ENCODE data around the gene LILRB5. TPM values are rescaled to one million over a fixed set of nuclear protein-coding genes. Genes with fewer than 3 reads are reported as not detected.

Gene LILRB5
- total RNA-seq, 2 donors from 2014 or later = 3.1 to 6.6 TPM

DNA sequence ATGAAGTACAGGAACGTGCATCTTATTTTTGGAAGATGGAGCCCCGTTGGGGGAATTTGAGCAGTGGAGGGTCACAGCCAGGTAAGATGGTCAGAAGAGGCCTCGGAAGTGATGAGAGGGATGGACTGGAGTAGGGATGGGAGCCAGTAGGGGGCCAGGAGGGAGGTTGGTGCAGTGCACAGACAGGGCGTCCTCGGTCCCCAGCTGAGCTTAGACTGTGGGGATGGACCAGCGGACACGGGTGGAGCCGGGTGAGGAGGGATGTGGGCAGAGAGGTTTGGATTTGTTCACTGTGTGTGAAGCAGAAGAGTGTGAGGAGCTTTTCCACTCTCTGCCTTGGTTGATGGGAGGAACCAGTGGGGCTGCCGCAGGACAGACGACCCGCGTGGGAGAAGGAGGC lies 45.8 kb downstream of the LILRB5 start:
- Histone ChIP-seq H3K27ac (peak overlapping the region; percentile 94 to 97 (median 96)), H3K27me3 (no peaks in the 10 kb centered on the region), H3K36me3 (replicated peaks in 1 of 2; ENCODE audit: insufficient read depth in 1 of 2, low read depth in 2 of 2) (peaks cover 4 to 11% of the 10 kb centered on the region in 2 donors), H3K4me3 (no peak overlapping the region), H3K9me3 (no peaks in the 10 kb centered on the region), H3K4me1 (peaks cover 53% of the 10 kb centered on the region)
- TF ChIP-seq POLR2A (IDR thresholded peaks at IDR 0.05) = no peak
- TF ChIP-seq, protein P1, sequence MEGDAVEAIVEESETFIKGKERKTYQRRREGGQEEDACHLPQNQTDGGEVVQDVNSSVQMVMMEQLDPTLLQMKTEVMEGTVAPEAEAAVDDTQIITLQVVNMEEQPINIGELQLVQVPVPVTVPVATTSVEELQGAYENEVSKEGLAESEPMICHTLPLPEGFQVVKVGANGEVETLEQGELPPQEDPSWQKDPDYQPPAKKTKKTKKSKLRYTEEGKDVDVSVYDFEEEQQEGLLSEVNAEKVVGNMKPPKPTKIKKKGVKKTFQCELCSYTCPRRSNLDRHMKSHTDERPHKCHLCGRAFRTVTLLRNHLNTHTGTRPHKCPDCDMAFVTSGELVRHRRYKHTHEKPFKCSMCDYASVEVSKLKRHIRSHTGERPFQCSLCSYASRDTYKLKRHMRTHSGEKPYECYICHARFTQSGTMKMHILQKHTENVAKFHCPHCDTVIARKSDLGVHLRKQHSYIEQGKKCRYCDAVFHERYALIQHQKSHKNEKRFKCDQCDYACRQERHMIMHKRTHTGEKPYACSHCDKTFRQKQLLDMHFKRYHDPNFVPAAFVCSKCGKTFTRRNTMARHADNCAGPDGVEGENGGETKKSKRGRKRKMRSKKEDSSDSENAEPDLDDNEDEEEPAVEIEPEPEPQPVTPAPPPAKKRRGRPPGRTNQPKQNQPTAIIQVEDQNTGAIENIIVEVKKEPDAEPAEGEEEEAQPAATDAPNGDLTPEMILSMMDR (IDR thresholded peaks at IDR 0.05) = no peak
- DNase-seq (no peak), ATAC-seq (no peak)
- WGBS, 2 donors = 87 to 90% methylated on average over 12 of the region's 12 CpGs
- intact Hi-C loops (cut with DNase I) = no loop called here

DNA sequence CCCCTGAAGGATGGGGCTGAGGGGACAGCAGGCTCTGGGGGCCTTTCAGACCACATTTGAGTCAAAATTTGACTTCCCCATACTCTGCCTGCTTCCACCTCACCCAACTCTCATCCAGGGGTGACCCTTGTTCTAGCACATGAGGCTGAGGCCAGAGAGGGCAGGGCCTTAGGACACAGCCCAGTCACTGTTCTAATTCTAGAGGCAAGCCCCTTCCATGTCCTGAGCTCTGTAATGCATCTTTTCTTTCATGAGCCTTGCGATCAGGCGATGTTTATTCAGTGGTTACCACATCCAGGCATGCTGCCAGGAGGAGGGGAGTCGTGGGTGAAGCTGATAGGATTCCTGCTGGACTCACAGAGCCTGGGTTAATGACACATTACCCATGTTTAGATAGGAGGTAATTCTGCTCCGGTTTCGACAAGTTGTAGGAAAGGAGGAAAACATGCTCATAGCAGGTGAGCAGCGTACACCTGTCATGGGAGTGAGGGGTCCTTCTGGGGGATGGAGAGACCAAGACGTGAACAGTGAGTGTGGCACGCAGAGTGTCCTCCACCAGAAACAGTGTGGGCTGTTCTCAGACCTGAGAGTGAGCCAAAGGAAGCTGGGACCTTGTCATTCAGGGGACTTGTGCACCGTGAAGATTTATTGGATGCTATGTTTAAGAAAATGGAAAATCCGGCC lies 47.1 kb downstream of the LILRB5 start:
- no peaks in the 10 kb centered on the region for H3K9me3 ChIP-seq
- peak overlapping the region; percentile 94 to 97 (median 96) for H3K27ac ChIP-seq
- H3K4me1 ChIP-seq = peaks cover 65% of the 10 kb centered on the region
- 3 to 19% methylated on average over 7 to 10 of the region's 10 CpGs for WGBS, 2 donors
- ATAC-seq = peak; percentile 88
- peaks cover 5 to 20% of the 10 kb centered on the region in 2 donors for H3K36me3 ChIP-seq (replicated peaks in 1 of 2; ENCODE audit: insufficient read depth in 1 of 2, low read depth in 2 of 2)
- peak; percentile 97 to 99 (median 98) for DNase-seq
- H3K27me3 ChIP-seq = no peaks in the 10 kb centered on the region
- intact Hi-C loops (cut with DNase I) = no loop called here
- H3K4me3 ChIP-seq = no peak overlapping the region
- peak; percentile 70 to 83 (median 81) for TF ChIP-seq POLR2A (IDR thresholded peaks at IDR 0.05)
- TF ChIP-seq, protein P1 (IDR thresholded peaks at IDR 0.05) = peak in 1 of 7 experiments; percentile 4

DNA sequence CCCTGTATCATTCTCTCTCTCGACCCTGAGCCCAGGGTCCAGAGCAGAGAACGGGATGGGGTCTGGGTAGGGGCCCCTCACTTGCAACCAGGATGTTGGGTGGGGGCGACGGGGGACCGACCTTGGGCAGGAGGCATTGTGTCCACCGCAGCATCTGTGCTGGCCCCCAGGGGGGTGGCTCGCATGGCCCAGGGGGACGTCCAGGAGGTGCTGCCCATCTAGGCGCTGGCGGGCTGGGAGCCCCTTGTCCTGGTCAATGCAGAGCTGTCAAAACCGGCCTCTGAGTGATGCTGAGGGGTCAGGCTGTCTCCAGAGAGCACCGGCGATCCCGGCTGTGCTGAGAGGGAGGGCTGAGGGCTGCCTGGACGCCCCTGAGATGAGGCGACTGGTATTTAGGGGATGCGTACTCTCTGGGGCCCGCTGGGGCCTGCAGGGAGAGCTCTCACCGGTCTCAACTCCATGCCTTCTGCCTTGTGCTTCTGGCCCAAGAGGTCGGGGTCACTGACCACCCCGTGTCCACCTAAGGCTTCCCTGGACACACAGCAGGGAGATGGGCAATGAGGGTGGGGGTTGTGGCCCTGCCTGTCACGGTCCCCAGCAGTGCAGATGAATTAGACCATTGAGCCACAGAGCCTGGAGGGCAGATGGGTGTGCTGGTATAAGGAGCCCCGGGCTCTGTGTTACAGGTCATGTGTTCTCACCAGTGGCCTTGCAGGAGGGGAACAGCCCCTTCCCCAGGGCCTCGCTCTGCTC lies 47.8 kb downstream of the LILRB5 start:
- Histone ChIP-seq H3K4me1 (peaks cover 73% of the 10 kb centered on the region), H3K9me3 (no peaks in the 10 kb centered on the region), H3K27ac (peak overlapping the region; percentile 94 to 97 (median 96)), H3K27me3 (no peaks in the 10 kb centered on the region), H3K36me3 (replicated peaks in 1 of 2; ENCODE audit: insufficient read depth in 1 of 2, low read depth in 2 of 2) (peaks cover 5 to 23% of the 10 kb centered on the region in 2 donors), H3K4me3 (no peak overlapping the region)
- intact Hi-C loops (cut with DNase I) = no loop called here
- TF ChIP-seq POLR2A (IDR thresholded peaks at IDR 0.05) = no peak
- TF ChIP-seq, protein P1 (IDR thresholded peaks at IDR 0.05) = no peak
- ATAC-seq = peak; percentile 13
- DNase-seq = peak in 2 of 4 donors; percentile 27 to 37
- 57 to 58% methylated on average over 5 to 24 of the region's 24 CpGs for WGBS, 2 donors

DNA sequence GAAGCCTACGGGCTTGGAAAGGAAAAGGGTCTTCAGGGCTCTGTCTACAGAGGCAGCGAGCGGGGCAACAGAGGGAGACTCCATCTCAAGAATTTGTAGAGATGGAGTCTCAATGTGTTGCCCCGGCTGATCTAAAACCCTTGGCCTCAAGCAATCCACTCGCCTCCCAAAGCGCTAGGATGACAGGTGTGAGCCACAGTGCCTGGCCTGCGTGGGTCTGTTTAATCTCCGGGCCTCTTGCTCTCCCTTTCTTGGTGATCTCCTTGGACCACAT lies 48.4 kb downstream of the LILRB5 start:
- ATAC-seq = no peak
- H3K4me1 ChIP-seq = peaks cover 78% of the 10 kb centered on the region
- no peak overlapping the region for H3K4me3 ChIP-seq
- peak overlapping the region; percentile 94 to 97 (median 96) for H3K27ac ChIP-seq
- no peak for TF ChIP-seq POLR2A (IDR thresholded peaks at IDR 0.05)
- TF ChIP-seq, protein P1 (IDR thresholded peaks at IDR 0.05) = no peak
- H3K9me3 ChIP-seq = no peaks in the 10 kb centered on the region
- WGBS, 2 donors = 71 to 77% methylated on average over 8 of the region's 8 CpGs
- intact Hi-C loops (cut with DNase I) = no loop called here
- peaks cover 5 to 23% of the 10 kb centered on the region in 2 donors for H3K36me3 ChIP-seq (replicated peaks in 1 of 2; ENCODE audit: insufficient read depth in 1 of 2, low read depth in 2 of 2)
- H3K27me3 ChIP-seq = no peaks in the 10 kb centered on the region
- DNase-seq = peak in 1 of 4 donors; percentile 36

Data from body of pancreas (tissue), 4 donors.